ENCODE measurements around the gene KLK6. TPM values are rescaled to one million over a fixed set of nuclear protein-coding genes. Genes with fewer than 3 reads are reported as not detected.

Gene KLK6
- total and polyA plus RNA-seq, 2 of the 13 experiments (the other 11 are each of a cell fraction or from before 2014, with no cell fraction given), result 0.15 to 1.8 TPM

- in situ Hi-C loops (cut with HindIII; ENCODE audit: extremely low pct_ligation_motif_present, low pct_unique_long_range_greater_than_20kb), result no loop called here
- H3K27ac ChIP-seq (ENCODE audit: extremely low read length, insufficient read depth, low read length), result no peak overlapping the region
- H3K36me3 ChIP-seq (replicated peaks in 1 of 2; ENCODE audit: control insufficient read depth in 1 of 2, insufficient read depth in 2 of 2, low read length in 2 of 2), result no peaks in the 10 kb centered on the region
- no peak overlapping the region for H3K4me3 ChIP-seq (replicated peaks in 1 of 3; ENCODE audit: insufficient read depth in 1 of 3, low read depth in 2 of 3, low read length in 3 of 3)
- no peak overlapping the region for H3K9ac ChIP-seq (ENCODE audit: insufficient read depth, low read depth, low read length)
- no peak overlapping the region for H2AFZ ChIP-seq (ENCODE audit: low read length)
- ChIA-PET POLR2A (no interaction called here), CTCF (ENCODE audit: low intra/inter-chr PET ratio, low total read pairs) (no interaction called here)
- no peaks in the 10 kb centered on the region for H3K79me2 ChIP-seq (ENCODE audit: insufficient read depth, low read length)
- peaks cover 0 to 12% of the 10 kb centered on the region in 2 experiments; a peak in 4 of 5 replicates for H3K27me3 ChIP-seq (ENCODE audit: control insufficient read depth in 1 of 2, insufficient read depth in 2 of 2, low read length in 2 of 2)
- 35% methylated on average over 20 of the region's 20 CpGs for WGBS (ENCODE audit: low lambda C conversion rate)
- H3K4me2 ChIP-seq (ENCODE audit: low read depth, low read length), result no peak overlapping the region
- no peaks in the 10 kb centered on the region for H3K4me1 ChIP-seq (ENCODE audit: insufficient read depth, low read length)
- ATAC-seq, result no peak
- no peak for DNase-seq (ENCODE audit: low spot score)
- no peaks in the 10 kb centered on the region for H3K9me3 ChIP-seq (ENCODE audit: low read length)
- intact Hi-C loops (cut with micrococcal nuclease; ENCODE audit: unreplicated experiment), result no loop called here
- no peaks in the 10 kb centered on the region for H4K20me1 ChIP-seq (ENCODE audit: insufficient read depth, low read length)
- no TSS peak for BruUV-seq (replicated peaks)
- no peak for FAIRE-seq
- TF ChIP-seq SRF (IDR thresholded peaks at IDR 0.05; ENCODE audit: low read depth, low read length) (no peak), NFE2 (CRISPR knock-in tag; IDR thresholded peaks at IDR 0.05) (no peak), ZNF772 (CRISPR knock-in tag; IDR thresholded peaks at IDR 0.05) (no peak), ZNF20 (CRISPR knock-in tag; IDR thresholded peaks at IDR 0.05) (no peak), ZFYVE20 (CRISPR knock-in tag; IDR thresholded peaks at IDR 0.05; ENCODE audit: borderline replicate concordance, low read depth) (no peak), ZNF234 (CRISPR knock-in tag; conservative IDR thresholded peaks at IDR 0.05) (no peak), ISX (CRISPR knock-in tag; conservative IDR thresholded peaks at IDR 0.05) (no peak), MYNN (CRISPR knock-in tag; IDR thresholded peaks at IDR 0.05; ENCODE audit: low read depth) (no peak), MYC (CRISPR knock-in tag; IDR thresholded peaks at IDR 0.05; ENCODE audit: borderline replicate concordance) (no peak), SUZ12 (IDR thresholded peaks at IDR 0.05; ENCODE audit: low read depth, low read length) (no peak), FOXA1 (IDR thresholded peaks at IDR 0.05) (no peak), FOXA1 (CRISPR knock-in tag; IDR thresholded peaks at IDR 0.05) (no peak), RFX5 (IDR thresholded peaks at IDR 0.05; ENCODE audit: low read depth, low read length) (no peak), CREBL2 (CRISPR knock-in tag; IDR thresholded peaks at IDR 0.05; ENCODE audit: borderline replicate concordance) (no peak), THAP8 (CRISPR knock-in tag; IDR thresholded peaks at IDR 0.05; ENCODE audit: borderline replicate concordance) (no peak), ELF4 (CRISPR knock-in tag; IDR thresholded peaks at IDR 0.05; ENCODE audit: borderline replicate concordance) (no peak), SKIL (CRISPR knock-in tag; IDR thresholded peaks at IDR 0.05; ENCODE audit: borderline replicate concordance) (no peak)
These were observed 1.3 kb downstream of the KLK6 start for GRCh38 chr19:50967929-50968715.

Measured in HepG2 (cell line).